ENCODE data around the gene GTF3C5. TPM values are rescaled to one million over a fixed set of nuclear protein-coding genes. Genes with fewer than 3 reads are reported as not detected.

GTF3C5 gene, protein sequence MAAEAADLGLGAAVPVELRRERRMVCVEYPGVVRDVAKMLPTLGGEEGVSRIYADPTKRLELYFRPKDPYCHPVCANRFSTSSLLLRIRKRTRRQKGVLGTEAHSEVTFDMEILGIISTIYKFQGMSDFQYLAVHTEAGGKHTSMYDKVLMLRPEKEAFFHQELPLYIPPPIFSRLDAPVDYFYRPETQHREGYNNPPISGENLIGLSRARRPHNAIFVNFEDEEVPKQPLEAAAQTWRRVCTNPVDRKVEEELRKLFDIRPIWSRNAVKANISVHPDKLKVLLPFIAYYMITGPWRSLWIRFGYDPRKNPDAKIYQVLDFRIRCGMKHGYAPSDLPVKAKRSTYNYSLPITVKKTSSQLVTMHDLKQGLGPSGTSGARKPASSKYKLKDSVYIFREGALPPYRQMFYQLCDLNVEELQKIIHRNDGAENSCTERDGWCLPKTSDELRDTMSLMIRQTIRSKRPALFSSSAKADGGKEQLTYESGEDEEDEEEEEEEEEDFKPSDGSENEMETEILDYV
- 32.4 TPM in 2 replicates for total RNA-seq
- 32.2 and 44.1 TPM in 2 replicates for polyA plus RNA-seq
- 28.8 and 45.9 TPM in 2 replicates for polyA plus RNA-seq (2012)
- 86.4 and 156 TPM in 2 replicates for polyA minus RNA-seq (ENCODE audit: low replicate concordance)

DNA sequence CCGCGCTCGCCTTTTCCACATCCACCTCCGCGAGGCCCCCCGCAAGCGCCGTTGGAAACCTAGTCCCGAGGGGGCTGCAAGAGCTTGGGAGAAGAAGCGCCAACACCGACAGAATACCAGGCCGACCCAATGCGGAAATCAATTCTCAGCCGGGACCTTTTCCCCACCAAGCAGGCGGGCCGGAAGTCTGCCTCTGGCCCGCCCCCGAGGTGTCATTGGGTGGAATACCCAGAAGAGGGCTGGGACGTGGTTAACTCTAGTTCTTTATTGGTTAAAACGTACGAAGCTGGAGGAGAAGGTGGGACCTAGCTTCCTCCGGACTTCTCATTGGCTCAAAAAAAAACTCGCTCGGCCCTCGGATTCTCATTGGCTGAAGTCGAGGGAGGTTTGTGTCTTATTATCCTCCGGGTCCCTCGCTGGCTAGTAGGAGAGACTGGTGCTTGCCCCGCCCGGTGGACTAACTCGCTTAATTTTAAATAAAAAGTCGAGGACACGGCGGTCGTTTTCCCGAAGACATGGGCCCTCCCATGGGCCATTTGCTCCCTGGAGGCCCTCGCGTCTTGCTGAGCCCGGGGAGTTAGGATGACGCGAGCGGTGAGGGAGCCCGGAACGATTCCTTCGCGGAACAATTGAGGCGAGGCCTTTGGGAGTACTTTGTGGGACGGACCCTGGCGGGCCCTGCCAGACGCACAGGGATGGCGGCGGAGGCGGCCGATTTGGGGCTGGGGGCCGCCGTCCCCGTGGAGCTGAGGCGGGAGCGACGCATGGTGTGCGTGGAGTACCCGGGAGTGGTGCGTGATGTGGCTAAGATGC, at the start of gene GTF3C5:
Gene GTF3C5, plus strand, starts transcription at position 681 of the 813 bp plus-strand sequence. Its CDS starts 15 bp downstream, at position 696.
- H2AFZ ChIP-seq (ENCODE audit: low read length), result peak within 1 kb of the TSS; percentile 77
- peak; percentile 99 to 100 for DNase-seq (ENCODE audit: low read depth in 2 of 2)
- no peak for TF ChIP-seq EZH2 (IDR thresholded peaks at IDR 0.05; ENCODE audit: low read length, missing control alignments)
- TF ChIP-seq, protein P1, sequence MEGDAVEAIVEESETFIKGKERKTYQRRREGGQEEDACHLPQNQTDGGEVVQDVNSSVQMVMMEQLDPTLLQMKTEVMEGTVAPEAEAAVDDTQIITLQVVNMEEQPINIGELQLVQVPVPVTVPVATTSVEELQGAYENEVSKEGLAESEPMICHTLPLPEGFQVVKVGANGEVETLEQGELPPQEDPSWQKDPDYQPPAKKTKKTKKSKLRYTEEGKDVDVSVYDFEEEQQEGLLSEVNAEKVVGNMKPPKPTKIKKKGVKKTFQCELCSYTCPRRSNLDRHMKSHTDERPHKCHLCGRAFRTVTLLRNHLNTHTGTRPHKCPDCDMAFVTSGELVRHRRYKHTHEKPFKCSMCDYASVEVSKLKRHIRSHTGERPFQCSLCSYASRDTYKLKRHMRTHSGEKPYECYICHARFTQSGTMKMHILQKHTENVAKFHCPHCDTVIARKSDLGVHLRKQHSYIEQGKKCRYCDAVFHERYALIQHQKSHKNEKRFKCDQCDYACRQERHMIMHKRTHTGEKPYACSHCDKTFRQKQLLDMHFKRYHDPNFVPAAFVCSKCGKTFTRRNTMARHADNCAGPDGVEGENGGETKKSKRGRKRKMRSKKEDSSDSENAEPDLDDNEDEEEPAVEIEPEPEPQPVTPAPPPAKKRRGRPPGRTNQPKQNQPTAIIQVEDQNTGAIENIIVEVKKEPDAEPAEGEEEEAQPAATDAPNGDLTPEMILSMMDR (conservative IDR thresholded peaks at IDR 0.05 in 1 of 2, IDR thresholded peaks at IDR 0.05 in 1 of 2; ENCODE audit: low read depth in 1 of 2, low read length in 2 of 2), result no peak
- H3K27me3 ChIP-seq (ENCODE audit: control insufficient read depth, insufficient read depth, low read length), result no peaks in the 10 kb centered on the region
- no peaks in the 10 kb centered on the region for H4K20me1 ChIP-seq (ENCODE audit: control insufficient read depth, extremely low read depth, insufficient read depth, low read length)
- peaks cover 46% of the 10 kb centered on the region for H3K79me2 ChIP-seq (ENCODE audit: control insufficient read depth, insufficient read depth, low read length)
- H3K27ac ChIP-seq (ENCODE audit: insufficient read depth, low read length), result peak within 1 kb of the TSS; percentile 88
- H3K4me2 ChIP-seq (ENCODE audit: extremely low read depth, insufficient read depth, low read length), result peak within 1 kb of the TSS; percentile 87
- H3K9me3 ChIP-seq (ENCODE audit: control insufficient read depth, insufficient read depth, low read depth, low read length), result no peaks in the 10 kb centered on the region
- H3K36me3 ChIP-seq (ENCODE audit: control insufficient read depth, insufficient read depth, low read length), result peaks cover 2% of the 10 kb centered on the region
- peak within 1 kb of the TSS; percentile 93 to 100 (median 98) for H3K4me3 ChIP-seq (replicated peaks in 1 of 4; ENCODE audit: control extremely low read depth in 1 of 4, insufficient read depth in 1 of 4, low read depth in 3 of 4, low read length in 4 of 4)
- peaks cover 4% of the 10 kb centered on the region for H3K4me1 ChIP-seq (ENCODE audit: control insufficient read depth, extremely low read depth, insufficient read depth, low read length)
- peak within 1 kb of the TSS; percentile 92 for H3K9ac ChIP-seq (ENCODE audit: insufficient read depth, low read length)

DNA sequence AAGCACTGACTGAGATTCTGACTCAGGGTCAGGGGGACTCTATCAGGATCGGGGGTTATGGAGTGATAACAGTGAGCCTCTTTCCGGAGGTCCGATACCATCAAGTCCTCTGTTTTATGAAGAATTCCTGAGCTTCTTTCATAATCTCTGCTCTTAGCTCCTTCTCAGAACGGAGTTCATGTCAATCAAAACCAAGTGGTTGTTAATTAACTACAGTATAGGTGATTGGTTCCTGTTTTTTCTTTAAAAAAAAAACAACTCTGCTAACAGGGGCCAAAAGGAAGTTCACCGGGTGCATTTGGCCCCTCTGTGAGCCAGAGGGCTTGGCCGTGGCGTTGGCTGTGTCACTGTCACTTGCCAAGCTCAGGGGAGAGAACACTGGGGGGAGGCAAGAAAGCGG, 48.3 kb upstream of the GTF3C5 start:
- Histone ChIP-seq H3K79me2 (ENCODE audit: control insufficient read depth, insufficient read depth, low read length) (no peaks in the 10 kb centered on the region), H3K4me2 (ENCODE audit: extremely low read depth, insufficient read depth, low read length) (no peak overlapping the region), H3K9me3 (ENCODE audit: control insufficient read depth, insufficient read depth, low read depth, low read length) (no peaks in the 10 kb centered on the region), H3K4me3 (replicated peaks in 1 of 4; ENCODE audit: control extremely low read depth in 1 of 4, insufficient read depth in 1 of 4, low read depth in 3 of 4, low read length in 4 of 4) (no peak overlapping the region), H3K27ac (ENCODE audit: insufficient read depth, low read length) (no peak overlapping the region), H4K20me1 (ENCODE audit: control insufficient read depth, extremely low read depth, insufficient read depth, low read length) (no peaks in the 10 kb centered on the region), H3K36me3 (ENCODE audit: control insufficient read depth, insufficient read depth, low read length) (no peaks in the 10 kb centered on the region), H3K27me3 (ENCODE audit: control insufficient read depth, insufficient read depth, low read length) (peaks cover 24% of the 10 kb centered on the region), H3K4me1 (ENCODE audit: control insufficient read depth, extremely low read depth, insufficient read depth, low read length) (no peaks in the 10 kb centered on the region), H2AFZ (ENCODE audit: low read length) (no peak overlapping the region), H3K9ac (ENCODE audit: insufficient read depth, low read length) (no peak overlapping the region)
- no peak for DNase-seq (ENCODE audit: low read depth in 2 of 2)
- TF ChIP-seq, protein P1 (conservative IDR thresholded peaks at IDR 0.05 in 1 of 2, IDR thresholded peaks at IDR 0.05 in 1 of 2; ENCODE audit: low read depth in 1 of 2, low read length in 2 of 2), result no peak
- no peak for TF ChIP-seq EZH2 (IDR thresholded peaks at IDR 0.05; ENCODE audit: low read length, missing control alignments)
